ENCODE results near the gene RELN. TPM values are rescaled to one million over a fixed set of nuclear protein-coding genes. Genes with fewer than 3 reads are reported as not detected.

Gene RELN
- total RNA-seq, 1 donor from 2014 or later = not detected

DNA sequence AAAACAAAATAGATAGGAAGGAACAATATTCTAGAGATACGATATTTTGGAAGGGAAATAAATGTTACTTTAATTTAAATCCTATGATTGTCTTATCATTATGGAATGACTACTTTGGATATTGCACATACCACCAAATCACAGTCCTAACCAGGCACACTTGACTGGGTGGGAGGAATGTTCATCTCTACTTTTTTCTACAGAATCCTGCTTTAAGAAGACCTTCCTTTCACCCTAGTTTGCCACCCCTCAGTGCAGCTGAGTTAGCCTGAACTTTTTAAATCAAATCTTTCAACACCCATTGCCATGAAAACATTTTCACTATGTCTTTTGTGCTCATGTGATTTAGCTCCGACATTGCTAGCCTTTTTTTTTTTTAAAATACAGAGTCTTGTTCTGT is 38.1 kb downstream of the RELN start:
- TF ChIP-seq, protein P1, sequence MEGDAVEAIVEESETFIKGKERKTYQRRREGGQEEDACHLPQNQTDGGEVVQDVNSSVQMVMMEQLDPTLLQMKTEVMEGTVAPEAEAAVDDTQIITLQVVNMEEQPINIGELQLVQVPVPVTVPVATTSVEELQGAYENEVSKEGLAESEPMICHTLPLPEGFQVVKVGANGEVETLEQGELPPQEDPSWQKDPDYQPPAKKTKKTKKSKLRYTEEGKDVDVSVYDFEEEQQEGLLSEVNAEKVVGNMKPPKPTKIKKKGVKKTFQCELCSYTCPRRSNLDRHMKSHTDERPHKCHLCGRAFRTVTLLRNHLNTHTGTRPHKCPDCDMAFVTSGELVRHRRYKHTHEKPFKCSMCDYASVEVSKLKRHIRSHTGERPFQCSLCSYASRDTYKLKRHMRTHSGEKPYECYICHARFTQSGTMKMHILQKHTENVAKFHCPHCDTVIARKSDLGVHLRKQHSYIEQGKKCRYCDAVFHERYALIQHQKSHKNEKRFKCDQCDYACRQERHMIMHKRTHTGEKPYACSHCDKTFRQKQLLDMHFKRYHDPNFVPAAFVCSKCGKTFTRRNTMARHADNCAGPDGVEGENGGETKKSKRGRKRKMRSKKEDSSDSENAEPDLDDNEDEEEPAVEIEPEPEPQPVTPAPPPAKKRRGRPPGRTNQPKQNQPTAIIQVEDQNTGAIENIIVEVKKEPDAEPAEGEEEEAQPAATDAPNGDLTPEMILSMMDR (IDR thresholded peaks at IDR 0.05; ENCODE audit: insufficient read depth, low read length, severe bottlenecking) = no peak
- DNase-seq (ENCODE audit: low read depth) = no peak
- no peak overlapping the region for H3K4me3 ChIP-seq (ENCODE audit: low read depth, low read length)
- no peaks in the 10 kb centered on the region for H3K27me3 ChIP-seq (ENCODE audit: control insufficient read depth, insufficient read depth, low read length)
- H3K36me3 ChIP-seq (ENCODE audit: control insufficient read depth, insufficient read depth, low read length) = no peaks in the 10 kb centered on the region
- no peak for FAIRE-seq

DNA sequence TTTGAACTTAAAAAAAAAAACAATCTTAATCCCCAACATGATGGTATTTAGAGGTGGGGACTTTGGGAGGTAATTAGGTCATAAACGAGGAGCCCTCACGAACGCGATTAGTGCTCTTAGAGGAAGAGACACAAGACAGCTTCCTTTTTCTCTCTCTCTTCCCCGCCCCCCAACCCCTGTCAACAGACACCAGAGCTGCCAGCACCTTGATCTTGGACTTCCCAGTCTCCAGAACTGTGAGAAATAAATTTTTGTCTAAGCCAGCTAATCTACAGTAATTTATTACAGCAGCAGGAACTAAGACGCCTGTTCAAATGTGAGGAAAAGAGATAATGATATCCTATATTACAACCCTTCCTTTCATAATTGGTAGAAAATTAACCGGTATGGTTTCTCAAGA is 40.1 kb downstream of the RELN start:
- Histone ChIP-seq H3K27me3 (ENCODE audit: control insufficient read depth, insufficient read depth, low read length) (no peaks in the 10 kb centered on the region), H3K4me3 (ENCODE audit: low read depth, low read length) (no peak overlapping the region), H3K36me3 (ENCODE audit: control insufficient read depth, insufficient read depth, low read length) (no peaks in the 10 kb centered on the region)
- DNase-seq (ENCODE audit: low read depth) (no peak), FAIRE-seq (no peak)
- TF ChIP-seq, protein P1 (IDR thresholded peaks at IDR 0.05; ENCODE audit: insufficient read depth, low read length, severe bottlenecking) = no peak

- FAIRE-seq (no peak), DNase-seq (ENCODE audit: low read depth) (peak; percentile 61)
- Histone ChIP-seq H3K4me3 (ENCODE audit: low read depth, low read length) (no peak overlapping the region), H3K27me3 (ENCODE audit: control insufficient read depth, insufficient read depth, low read length) (no peaks in the 10 kb centered on the region), H3K36me3 (ENCODE audit: control insufficient read depth, insufficient read depth, low read length) (no peaks in the 10 kb centered on the region)
- TF ChIP-seq, protein P1 (IDR thresholded peaks at IDR 0.05; ENCODE audit: insufficient read depth, low read length, severe bottlenecking) = no peak
These were observed 42.3 kb downstream of the RELN start for GRCh38 chr7:103947026-103947655.

GRCh38 chr7:103944230-103944900 is 45.1 kb downstream of the RELN start:
- TF ChIP-seq, protein P1 (IDR thresholded peaks at IDR 0.05; ENCODE audit: insufficient read depth, low read length, severe bottlenecking) = no peak
- Histone ChIP-seq H3K36me3 (ENCODE audit: control insufficient read depth, insufficient read depth, low read length) (no peaks in the 10 kb centered on the region), H3K4me3 (ENCODE audit: low read depth, low read length) (no peak overlapping the region), H3K27me3 (ENCODE audit: control insufficient read depth, insufficient read depth, low read length) (no peaks in the 10 kb centered on the region)
- FAIRE-seq (no peak), DNase-seq (ENCODE audit: low read depth) (no peak)

DNA sequence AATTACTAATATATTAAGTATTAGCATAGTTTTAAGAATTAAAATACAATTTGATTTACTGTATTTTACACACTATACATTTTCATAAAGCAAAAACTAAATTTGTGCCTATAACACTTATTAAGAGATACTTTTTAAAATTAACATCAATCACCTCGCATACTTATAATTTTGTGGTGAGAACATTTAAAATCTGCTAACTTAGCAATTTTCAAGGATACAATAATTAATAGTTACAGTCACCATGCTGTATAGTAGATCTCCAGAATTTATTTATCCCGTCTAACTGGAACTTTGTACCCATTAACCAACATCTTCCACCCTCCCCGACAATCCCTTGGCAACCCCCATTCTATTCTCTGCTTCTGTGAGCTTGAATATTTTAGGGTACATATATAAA is 47.5 kb downstream of the RELN start:
- H3K4me3 ChIP-seq (ENCODE audit: low read depth, low read length) = no peak overlapping the region
- no peaks in the 10 kb centered on the region for H3K36me3 ChIP-seq (ENCODE audit: control insufficient read depth, insufficient read depth, low read length)
- DNase-seq (ENCODE audit: low read depth) (no peak), FAIRE-seq (no peak)
- no peaks in the 10 kb centered on the region for H3K27me3 ChIP-seq (ENCODE audit: control insufficient read depth, insufficient read depth, low read length)
- TF ChIP-seq, protein P1 (IDR thresholded peaks at IDR 0.05; ENCODE audit: insufficient read depth, low read length, severe bottlenecking) = no peak
